HG03521 (cell line): ENCODE results near the gene RGPD5.
"Not testable (repeated sequence)": the region's sequence is repeated elsewhere in the genome, so short reads cannot be mapped to it uniquely, and the experiment has no call there.

Experiments used
- ATAC-seq: cut with Tn5 transposase; IDR thresholded peaks from one replicate; pipeline ENCODE4 v1.9.1; 2021; ENCODE audit warnings: mild to moderate bottlenecking, moderate library complexity; ENCODE audit not compliant: unreplicated experiment

RGPD5 gene

DNA sequence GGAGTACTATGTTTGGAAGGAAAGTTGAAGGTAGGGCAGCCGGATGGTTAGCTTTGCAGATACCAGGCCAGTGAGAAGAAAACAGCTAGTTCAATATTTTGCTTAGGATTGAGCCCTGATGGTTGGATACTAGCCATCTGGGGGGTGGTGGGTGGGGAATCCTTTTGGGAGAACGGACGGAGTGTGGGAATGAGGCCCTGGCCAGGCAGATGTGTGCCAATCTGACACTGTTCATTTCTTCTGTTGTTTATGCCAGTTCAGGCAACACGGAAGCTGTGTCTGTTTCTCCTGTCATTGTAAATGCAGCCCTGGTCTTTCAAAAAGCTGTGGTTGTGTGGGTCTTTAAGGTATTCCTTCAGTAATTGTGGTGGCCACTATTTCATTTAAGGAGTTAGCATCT is 96.9 kb downstream of the RGPD5 start:
- ATAC-seq = not testable (repeated sequence)

DNA sequence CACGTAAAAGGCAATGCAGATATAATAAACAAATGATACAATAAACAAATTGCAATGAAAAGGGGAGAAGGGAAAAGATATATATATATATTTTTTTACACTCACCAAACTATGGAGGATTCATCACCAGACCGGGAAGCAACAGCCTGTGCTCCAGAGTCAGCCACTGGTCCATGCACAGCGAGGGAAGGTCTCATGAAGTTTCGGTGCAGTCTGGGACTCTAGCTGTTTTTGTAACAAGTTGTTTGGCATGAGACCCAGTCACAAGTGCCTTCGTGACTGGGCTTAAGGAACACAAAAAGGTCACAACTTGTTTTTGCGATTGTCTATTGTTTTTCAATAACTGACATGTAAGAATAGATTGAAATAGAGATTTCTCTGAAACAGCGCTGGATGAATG is 99.6 kb downstream of the RGPD5 start:
- ATAC-seq = not testable (repeated sequence)

DNA sequence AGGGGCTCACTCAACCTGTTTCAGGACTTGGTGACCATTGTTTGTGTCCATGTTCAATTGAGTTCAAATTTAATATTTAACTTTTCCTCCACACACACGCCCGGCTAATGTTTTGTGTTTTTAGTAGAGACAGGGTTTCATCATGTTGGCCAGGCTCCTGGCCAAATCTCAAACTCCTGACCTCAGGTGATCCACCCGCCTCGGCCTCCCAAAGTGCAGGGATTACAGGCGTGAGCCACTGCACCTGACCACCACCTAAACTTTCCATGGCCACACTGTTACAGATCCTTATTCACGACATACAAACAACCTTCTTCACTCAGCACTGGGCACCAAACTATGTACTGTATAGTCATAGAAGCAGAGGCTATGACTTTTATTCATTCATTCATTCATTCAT is 100.0 kb downstream of the RGPD5 start:
- ATAC-seq = not testable (repeated sequence)

DNA sequence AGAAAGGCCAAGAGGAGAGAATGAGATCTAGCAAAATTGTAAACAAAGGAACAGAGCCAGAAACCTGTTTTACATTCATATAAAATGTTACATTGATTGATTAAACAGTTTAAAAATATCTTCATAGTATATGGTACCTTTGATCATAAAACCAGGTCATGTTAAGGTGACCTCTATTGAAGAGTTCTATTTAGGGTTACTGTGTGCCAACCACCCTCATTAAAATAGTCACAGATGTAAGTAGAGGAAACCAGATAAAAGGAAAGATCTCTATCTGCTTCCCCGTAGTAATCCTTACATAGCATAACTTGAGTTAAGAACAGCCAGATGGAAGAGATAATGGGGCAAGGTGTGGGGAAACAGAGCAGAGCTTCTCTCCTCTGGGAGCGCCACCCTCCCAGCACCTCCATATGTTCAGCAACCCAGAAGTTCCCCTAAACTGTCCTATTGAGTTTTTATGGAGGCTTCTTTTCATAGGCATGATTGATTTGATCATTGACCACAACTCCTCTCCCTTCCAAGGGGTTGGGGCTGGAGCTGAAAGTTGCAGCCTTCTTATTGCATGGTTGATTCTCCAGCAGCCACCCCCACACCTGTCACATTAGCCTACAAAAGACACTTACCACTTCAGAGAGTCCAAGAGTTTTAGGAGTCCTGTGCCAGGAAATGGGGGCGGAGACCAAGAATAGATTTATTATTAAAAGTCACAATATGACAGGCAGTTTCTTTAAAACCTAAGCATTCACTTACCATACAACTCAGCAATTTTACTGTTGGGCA is 101.2 kb downstream of the RGPD5 start:
- not testable (repeated sequence) for ATAC-seq

DNA sequence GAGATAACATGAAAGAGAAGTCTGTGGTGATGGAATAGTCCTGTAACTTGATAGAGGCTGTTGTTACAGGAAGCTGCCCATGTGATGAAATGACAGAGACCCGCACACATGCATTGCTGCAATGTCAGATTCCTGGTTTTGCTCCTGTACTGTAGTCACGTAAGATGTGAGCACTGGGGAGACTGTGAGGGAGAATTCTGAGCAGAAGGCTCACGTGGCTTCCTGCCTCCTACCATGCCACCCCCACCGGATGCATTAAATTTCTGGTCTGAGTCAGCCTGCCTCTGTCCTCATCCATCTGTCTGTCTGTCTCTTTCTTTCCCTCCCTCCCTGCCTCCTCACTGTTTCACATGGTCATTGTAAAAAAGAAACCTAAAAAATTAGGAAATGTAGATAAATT is 102.1 kb downstream of the RGPD5 start:
- peak; percentile 97 for ATAC-seq

DNA sequence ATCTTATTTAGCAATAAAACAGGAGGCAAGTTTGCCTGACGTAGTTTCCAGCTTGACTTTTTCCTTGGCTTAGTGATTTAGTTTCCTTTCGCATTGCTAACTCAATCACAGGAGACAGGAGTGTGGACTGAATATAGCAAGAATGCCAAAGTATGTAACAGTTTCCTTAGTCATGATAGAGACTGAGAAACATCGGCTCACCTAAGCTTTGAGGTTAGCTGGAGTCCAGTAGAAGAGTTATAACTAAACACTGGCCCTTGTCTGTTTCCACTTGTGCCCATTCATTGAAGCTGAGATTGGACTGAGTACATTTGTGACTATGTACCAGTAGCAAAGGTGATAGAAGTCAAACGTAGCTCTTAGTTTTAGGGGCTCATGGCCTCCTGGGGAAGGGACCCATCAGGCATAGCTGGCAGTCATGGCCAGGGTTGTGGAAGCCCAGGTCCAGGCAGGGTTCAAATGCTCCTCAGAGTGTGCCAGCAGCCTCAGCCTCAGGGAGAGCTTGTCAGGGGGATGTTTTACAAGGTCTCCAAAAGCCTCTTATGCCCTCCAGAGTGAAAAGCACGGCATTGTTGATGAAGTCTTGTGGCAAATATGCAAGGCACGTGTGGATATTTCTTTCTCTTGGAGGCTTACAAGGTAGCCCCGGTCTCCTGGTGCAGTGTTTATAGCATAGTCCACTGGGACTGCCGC is 103.8 kb downstream of the RGPD5 start:
- ATAC-seq = not testable (repeated sequence)

DNA sequence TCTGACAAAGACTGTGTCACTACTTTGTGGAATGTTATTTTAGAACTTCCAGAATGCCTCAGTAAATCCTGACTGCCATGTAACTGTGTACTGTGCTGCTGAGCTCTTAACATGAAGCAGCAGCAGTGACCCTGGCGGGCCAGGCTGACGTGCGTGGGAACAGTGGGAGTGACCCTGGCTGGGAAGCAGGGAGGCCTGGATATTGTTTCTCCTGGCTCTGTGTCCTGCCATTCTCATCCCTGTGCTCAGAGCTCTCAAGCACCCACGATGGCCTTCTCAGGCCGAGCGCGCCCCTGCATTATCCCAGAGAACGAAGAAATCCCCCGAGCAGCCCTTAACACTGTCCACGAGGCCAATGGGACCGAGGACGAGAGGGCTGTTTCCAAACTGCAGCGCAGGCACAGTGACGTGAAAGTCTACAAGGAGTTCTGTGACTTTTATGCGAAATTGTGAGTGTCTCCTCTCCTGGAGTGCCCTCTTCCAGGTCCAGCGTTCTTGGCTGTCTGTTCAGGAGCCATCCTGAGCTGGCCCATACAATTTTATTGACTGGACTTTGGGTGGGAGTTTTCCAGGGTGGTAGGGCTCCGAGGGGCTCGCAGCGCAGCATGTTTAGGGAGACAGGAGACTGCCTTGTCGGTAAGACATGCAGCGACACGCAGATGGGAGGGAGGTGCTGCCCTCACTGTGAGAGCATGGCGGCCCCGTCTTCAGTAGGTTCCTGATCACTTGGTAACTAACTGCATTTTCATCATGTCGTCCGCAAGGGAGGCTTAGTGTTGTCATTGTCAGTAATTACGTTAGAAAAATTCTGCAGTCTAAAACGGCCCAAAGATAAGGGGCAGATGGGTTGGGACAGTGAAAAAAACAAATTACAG is 104.6 kb downstream of the RGPD5 start, which contains the start of gene LIMS3:
TSS of gene LIMS3 (plus strand) at position 227 of the 875 bp plus-strand sequence. CDS start at position 268, 41 bp downstream.
- ATAC-seq = not testable (repeated sequence)

DNA sequence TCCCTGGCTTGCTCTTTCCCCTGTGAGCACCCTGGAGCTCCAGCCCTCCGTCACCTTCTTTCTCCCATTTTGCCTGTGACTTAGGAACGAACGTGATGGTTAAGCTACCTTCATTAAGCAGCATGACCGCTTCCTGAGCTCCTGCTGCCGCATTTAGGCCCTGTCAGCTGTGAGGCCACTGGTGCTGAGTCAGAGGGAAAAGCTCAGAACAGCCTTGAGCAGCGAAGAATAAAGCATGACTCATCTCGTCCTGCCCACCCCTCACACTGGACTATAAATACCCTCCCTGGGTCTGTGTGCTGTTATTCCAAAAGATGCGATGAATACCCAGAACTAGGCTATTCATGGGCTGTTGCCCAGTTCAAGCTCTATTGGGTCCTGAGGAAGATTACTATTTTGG is 111.7 kb downstream of the RGPD5 start:
- ATAC-seq = not testable (repeated sequence)
